OCI-LY3 (cell line): ENCODE measurements around the gene TPSG1.

Source experiments
- EZH2phosphoT487 ChIP-seq: fragments of 200-600 bp; shearing (Covaris generic); IDR thresholded peaks from 2 replicates; pipeline ENCODE4 v1.6.1; 2018; ENCODE audit warnings: antibody characterized with exemption, mixed run types, low read depth
- TF ChIP-seq, protein P1 (sequence below): fragments of 200-600, 300-600 bp; sonication (generic); IDR thresholded peaks from 2 replicates; pipeline ENCODE4 v1.5.1; 2014; ENCODE audit warnings: antibody characterized with exemption, low read length, low read depth

DNA sequence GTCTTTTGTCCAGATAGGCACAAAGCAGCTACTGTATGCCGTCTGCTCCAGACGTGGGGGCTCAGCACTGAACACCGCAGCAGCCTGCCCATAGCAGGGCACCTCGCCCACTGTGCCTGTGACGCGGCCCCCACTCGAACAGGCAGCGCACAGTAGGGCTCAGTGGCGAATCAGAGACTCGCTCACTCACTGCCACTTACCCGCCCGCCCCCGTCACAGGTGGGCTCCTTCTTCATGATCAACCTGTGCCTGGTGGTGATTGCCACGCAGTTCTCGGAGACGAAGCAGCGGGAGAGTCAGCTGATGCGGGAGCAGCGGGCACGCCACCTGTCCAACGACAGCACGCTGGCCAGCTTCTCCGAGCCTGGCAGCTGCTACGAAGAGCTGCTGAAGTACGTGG lies 23.6 kb downstream of the TPSG1 start:
- TF ChIP-seq, protein P1, sequence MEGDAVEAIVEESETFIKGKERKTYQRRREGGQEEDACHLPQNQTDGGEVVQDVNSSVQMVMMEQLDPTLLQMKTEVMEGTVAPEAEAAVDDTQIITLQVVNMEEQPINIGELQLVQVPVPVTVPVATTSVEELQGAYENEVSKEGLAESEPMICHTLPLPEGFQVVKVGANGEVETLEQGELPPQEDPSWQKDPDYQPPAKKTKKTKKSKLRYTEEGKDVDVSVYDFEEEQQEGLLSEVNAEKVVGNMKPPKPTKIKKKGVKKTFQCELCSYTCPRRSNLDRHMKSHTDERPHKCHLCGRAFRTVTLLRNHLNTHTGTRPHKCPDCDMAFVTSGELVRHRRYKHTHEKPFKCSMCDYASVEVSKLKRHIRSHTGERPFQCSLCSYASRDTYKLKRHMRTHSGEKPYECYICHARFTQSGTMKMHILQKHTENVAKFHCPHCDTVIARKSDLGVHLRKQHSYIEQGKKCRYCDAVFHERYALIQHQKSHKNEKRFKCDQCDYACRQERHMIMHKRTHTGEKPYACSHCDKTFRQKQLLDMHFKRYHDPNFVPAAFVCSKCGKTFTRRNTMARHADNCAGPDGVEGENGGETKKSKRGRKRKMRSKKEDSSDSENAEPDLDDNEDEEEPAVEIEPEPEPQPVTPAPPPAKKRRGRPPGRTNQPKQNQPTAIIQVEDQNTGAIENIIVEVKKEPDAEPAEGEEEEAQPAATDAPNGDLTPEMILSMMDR, result no peak
- TF ChIP-seq EZH2phosphoT487, result no peak
